A549 treated with AZD2906 at 1 μM for 4 hours (cell line): ENCODE measurements around the gene KRT71. TPM values are rescaled to one million over a fixed set of nuclear protein-coding genes. Genes with fewer than 3 reads are reported as not detected.

ENCODE experiments used
- total RNA-seq: library from RNA; stranded (reverse); fragments of 200-300 nt; extraction: Qiagen RNA extraction; gene quantifications from 5 replicates; pipeline ENCODE4 v1.2.3, GENCODE V29; 2022

The KRT71 gene
- total RNA-seq, result 0.02 to 0.09 TPM (median 0.05 TPM) in 3 of 5 replicates, not detected in the others

GRCh38 chr12:52552681-52553195, at the start of gene KRT71:
TSS of gene KRT71 (minus strand) at chr12:52553145. CDS start at chr12:52553077, 68 bp downstream.

DNA sequence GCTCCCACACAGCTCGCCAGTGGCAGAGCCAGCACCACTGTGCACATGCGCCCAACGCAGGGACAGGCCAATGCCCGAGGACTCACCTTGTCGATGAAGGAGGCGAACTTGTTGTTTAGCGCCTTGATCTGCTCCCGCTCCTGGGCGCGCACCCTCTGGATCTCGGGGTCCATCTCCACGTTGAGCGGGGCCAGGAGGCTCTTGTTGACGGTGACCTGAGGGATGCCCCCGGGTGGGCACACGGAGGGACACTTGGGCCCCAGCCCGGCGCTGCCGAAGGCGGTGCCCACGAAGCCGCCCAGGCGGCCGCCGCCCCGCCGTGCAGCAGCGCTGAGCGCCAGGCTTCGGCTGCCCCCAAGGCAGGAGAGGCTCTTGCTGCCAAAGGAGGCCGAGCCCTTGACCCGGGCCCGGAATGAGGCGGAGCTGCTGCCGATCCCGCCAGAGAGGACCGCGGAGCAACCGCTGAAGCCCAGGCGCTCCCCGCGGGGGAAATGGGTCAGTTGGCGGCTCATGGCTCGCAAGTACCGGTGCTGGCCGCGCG, 48.1 kb upstream of the KRT71 start, which contains the start of gene KRT72:
Gene KRT72, minus strand, starts transcription at position 523 of the 541 bp plus-strand sequence. Its CDS starts 11 bp downstream, at position 512.

GRCh38 chr12:52573743-52574142, 20.8 kb upstream of the KRT71 start, which contains the start of gene KRT74:
TSS of gene KRT74 (minus strand) at chr12:52573843. CDS start at chr12:52573777, 66 bp downstream.

DNA sequence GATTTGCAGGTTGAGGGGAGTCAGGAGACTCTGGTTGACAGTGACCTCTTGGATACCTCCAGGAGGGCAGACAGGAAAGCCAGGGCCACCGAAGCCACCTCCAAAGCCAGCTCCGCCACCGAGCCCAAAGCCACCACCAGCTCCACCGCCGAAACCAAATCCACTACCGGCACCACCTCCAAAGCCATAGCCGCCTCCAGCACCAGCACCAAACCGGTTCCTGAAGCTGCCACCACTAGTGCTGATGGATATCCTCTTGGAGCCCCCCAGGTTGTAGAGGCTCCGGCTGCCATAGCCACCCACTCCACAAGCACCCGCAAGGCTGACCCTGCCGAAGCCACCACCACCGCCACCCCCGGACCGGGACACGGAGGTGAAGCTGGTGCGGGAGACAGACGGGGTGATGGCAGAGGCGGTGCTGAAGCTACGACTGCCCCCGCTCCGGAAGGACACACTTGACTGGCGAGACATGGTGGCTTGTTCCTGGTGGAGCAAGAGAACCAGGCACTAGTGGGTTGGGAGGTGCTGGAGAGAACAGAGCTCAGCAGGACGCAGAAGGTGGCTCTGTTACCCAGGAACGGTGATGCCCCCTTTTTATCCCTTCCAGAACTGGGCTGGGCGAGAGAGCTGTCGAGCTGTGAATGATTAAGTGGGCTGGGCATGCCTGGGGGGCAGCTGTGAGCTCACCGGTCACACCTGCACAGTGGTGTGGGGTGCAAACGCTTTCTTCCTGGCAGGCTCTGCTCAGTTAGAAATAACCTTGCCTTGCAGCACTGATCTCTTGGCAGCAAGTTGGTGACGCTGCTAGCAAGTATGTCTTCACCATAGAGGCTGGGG, 32.9 kb downstream of the KRT71 start, which contains the start of gene KRT5:
Gene KRT5, minus strand, starts transcription at position 569 of the 837 bp plus-strand sequence. Its CDS starts 98 bp downstream, at position 471.

Other genes starting within 250 kb of the KRT71 start
- 3.3 to 6.3 TPM (median 5.5 TPM) in 5 replicates for gene KRT83, start 231.7 kb downstream of the KRT71 start, total RNA-seq
- gene KRT85, start 185.7 kb downstream of the KRT71 start, total RNA-seq, result 0.05 to 0.10 TPM in 2 of 5 replicates, not detected in the others
- not detected in 5 replicates for gene KRT84, start 167.5 kb downstream of the KRT71 start, total RNA-seq
- not detected in 5 replicates for gene KRT82, start 146.8 kb downstream of the KRT71 start, total RNA-seq
- gene KRT75, start 118.8 kb downstream of the KRT71 start, total RNA-seq, result 0.09 to 0.17 TPM (median 0.11 TPM) in 4 of 5 replicates, not detected in the other
- gene KRT6B, start 101.0 kb downstream of the KRT71 start, total RNA-seq, result 0.05 to 0.07 TPM in 2 of 5 replicates, not detected in the others
- not detected in 5 replicates for gene KRT6C, start 79.3 kb downstream of the KRT71 start, total RNA-seq
- gene KRT6A, start 59.9 kb downstream of the KRT71 start, total RNA-seq, result 10.0 to 14.8 TPM (median 12.1 TPM) in 5 replicates
- 0.52 to 0.72 TPM (median 0.62 TPM) in 5 replicates for gene KRT5, start 32.8 kb downstream of the KRT71 start, total RNA-seq
- gene KRT74, start 20.7 kb upstream of the KRT71 start, total RNA-seq, result 0.02 to 0.03 TPM in 2 of 5 replicates, not detected in the others
- 0.05 TPM in 1 of 5 replicates, not detected in the others for gene KRT72, start 48.3 kb upstream of the KRT71 start, total RNA-seq
- not detected in 5 replicates for gene KRT73, start 65.4 kb upstream of the KRT71 start, total RNA-seq
- 0.03 TPM in 1 of 5 replicates, not detected in the others for gene KRT2, start 99.1 kb upstream of the KRT71 start, total RNA-seq
- not detected in 5 replicates for gene KRT1, start 127.3 kb upstream of the KRT71 start, total RNA-seq
- not detected in 5 replicates for gene KRT77, start 150.4 kb upstream of the KRT71 start, total RNA-seq
- not detected in 5 replicates for gene KRT76, start 224.2 kb upstream of the KRT71 start, total RNA-seq
- 0.03 to 0.06 TPM in 2 of 5 replicates, not detected in the others for gene KRT3, start 243.0 kb upstream of the KRT71 start, total RNA-seq